ENCODE data around the gene MAB21L4.

DNA sequence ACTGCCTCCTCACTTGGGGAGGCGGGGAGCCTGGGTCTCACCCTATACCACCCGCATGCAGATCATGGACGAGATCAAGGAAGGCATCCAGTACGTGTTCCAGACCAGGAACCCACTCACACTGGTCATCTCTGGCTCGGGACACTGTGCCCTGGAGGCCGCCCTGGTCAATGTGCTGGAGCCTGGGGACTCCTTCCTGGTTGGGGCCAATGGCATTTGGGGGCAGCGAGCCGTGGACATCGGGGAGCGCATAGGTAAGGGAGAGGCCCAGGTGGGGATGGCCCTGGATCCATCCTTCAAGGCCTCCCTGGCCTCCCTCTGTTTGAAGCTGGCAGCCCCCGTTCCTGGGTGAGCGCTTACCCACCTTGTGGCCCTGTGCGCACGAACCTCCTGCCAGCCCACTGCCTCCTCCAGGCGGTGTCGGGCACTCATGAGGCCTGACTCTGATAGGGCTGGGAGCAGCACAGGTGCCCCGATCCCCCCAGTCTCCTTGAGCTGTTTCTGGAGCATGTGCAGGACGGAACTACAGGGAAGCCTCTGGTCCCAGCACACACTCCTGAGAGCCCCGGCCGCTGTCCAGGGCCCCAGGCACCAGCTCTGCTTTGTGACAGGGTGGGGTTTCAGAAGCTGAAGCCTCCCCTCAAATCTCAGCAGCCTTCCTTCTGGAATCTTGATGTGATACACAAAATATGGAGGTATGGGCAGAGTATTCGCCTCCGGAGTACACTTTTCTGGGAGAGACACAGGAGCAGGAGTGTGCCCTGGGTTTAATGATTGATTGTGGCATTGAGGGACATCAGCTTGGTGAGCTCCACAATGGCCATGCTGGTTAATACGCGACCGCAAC is 26.6 kb downstream of the MAB21L4 start:
- TF ChIP-seq, protein P1, sequence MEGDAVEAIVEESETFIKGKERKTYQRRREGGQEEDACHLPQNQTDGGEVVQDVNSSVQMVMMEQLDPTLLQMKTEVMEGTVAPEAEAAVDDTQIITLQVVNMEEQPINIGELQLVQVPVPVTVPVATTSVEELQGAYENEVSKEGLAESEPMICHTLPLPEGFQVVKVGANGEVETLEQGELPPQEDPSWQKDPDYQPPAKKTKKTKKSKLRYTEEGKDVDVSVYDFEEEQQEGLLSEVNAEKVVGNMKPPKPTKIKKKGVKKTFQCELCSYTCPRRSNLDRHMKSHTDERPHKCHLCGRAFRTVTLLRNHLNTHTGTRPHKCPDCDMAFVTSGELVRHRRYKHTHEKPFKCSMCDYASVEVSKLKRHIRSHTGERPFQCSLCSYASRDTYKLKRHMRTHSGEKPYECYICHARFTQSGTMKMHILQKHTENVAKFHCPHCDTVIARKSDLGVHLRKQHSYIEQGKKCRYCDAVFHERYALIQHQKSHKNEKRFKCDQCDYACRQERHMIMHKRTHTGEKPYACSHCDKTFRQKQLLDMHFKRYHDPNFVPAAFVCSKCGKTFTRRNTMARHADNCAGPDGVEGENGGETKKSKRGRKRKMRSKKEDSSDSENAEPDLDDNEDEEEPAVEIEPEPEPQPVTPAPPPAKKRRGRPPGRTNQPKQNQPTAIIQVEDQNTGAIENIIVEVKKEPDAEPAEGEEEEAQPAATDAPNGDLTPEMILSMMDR (IDR thresholded peaks at IDR 0.05 in 4 of 5, conservative IDR thresholded peaks at IDR 0.05 in 1 of 5), result no peak
- no peak for TF ChIP-seq POLR2A (IDR thresholded peaks at IDR 0.05)

Measured in gastrocnemius medialis (tissue), 4 donors.